RWPE1 (cell line): ENCODE data around the gene VLDLR.

Experiments
- CTCF ChIA-PET: fragments of 350-600 bp; sonication (Branson Sonifier 250); formaldehyde crosslinking; extraction: SDS; loops from one replicate; lab custom pipeline; 2021; lab: Yijun Ruan, JAX
- POLR2A ChIA-PET: fragments of 400-600 bp; formaldehyde crosslinking; extraction: SDS; loops from one replicate; lab custom pipeline; 2020; ENCODE audit warnings: antibody characterized with exemption; ENCODE audit not compliant: low non-redundant PET; lab: Yijun Ruan, JAX
- DNase-seq: peaks from one replicate; pipeline ENCODE4 v3.0.0; 2012; ENCODE audit warnings: low spot score
- H3K27ac ChIP-seq: fragments of 450-650 bp; 2 replicates; pipeline ENCODE4 v1.5.1; 2017
- TF ChIP-seq, protein P1 (sequence below): fragments of 450-650 bp; conservative IDR thresholded peaks from 2 replicates; pipeline ENCODE4 v1.5.1; 2017; ENCODE audit warnings: low read depth, mild to moderate bottlenecking

The VLDLR gene

DNA sequence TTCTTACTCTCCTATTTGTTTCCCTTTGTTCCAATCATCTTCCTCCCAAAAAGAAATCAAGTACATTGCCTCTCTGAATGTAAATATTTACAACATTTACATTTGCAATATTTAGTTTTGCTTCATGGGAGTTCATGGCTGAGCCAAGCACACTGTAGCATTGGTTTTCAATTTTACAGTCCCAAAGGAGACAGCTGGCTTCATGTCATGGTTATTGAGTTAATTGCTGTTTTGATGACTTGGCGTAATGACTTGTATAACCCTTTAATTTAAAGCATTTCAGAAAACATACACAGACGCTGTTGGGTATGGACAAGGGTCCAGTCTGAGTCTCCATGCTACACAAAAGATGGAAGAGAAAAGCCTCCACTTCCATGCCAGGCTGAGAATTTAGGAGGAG, 25.6 kb upstream of the VLDLR start:
- POLR2A ChIA-PET, result no interaction called here
- TF ChIP-seq, protein P1, sequence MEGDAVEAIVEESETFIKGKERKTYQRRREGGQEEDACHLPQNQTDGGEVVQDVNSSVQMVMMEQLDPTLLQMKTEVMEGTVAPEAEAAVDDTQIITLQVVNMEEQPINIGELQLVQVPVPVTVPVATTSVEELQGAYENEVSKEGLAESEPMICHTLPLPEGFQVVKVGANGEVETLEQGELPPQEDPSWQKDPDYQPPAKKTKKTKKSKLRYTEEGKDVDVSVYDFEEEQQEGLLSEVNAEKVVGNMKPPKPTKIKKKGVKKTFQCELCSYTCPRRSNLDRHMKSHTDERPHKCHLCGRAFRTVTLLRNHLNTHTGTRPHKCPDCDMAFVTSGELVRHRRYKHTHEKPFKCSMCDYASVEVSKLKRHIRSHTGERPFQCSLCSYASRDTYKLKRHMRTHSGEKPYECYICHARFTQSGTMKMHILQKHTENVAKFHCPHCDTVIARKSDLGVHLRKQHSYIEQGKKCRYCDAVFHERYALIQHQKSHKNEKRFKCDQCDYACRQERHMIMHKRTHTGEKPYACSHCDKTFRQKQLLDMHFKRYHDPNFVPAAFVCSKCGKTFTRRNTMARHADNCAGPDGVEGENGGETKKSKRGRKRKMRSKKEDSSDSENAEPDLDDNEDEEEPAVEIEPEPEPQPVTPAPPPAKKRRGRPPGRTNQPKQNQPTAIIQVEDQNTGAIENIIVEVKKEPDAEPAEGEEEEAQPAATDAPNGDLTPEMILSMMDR, result no peak
- CTCF ChIA-PET, result no interaction called here
- no peak for DNase-seq
- H3K27ac ChIP-seq, result no peak overlapping the region

DNA sequence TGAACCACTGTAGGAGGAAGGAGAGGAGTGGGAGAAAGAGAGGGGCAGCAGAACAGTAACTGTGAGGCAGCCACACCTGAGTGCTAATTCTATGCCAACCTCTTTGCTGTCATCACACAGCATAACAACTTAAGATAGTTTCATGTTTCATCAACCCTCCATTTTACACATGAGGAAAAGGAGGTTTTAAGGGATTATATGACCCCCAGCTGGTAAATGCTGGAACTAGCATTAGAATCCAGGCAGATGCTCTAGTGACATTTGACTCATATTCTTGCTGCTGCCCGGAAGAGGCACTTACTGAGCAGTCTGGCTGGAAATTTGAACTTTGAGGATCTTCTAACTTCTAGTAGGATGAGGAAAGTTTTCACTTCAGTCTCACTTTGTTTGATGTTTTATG, 24.1 kb upstream of the VLDLR start:
- ChIA-PET CTCF (no interaction called here), POLR2A (no interaction called here)
- H3K27ac ChIP-seq, result no peak overlapping the region
- TF ChIP-seq, protein P1, result no peak
- no peak for DNase-seq

DNA sequence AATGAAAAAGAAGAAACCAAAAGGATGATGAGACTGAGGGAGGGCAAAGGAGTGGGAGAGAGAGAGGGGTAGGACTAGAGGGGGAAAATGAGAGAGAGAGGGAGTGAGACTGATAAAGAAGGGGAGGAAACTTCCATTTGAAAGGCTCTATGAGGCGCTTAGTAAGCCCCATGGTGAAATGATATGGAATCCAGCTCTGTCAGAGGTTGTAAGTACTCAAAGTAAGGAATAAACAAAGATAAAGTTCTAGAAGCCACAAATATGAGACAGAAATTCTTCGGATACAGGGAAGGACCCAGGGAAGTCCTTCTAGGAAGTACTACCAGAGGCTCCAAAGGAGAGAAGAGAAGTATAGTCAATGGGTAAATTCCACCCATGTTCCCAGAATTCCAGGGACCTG, 21.7 kb upstream of the VLDLR start:
- H3K27ac ChIP-seq, result no peak overlapping the region
- TF ChIP-seq, protein P1, result no peak
- ChIA-PET POLR2A (no interaction called here), CTCF (no interaction called here)
- no peak for DNase-seq

DNA sequence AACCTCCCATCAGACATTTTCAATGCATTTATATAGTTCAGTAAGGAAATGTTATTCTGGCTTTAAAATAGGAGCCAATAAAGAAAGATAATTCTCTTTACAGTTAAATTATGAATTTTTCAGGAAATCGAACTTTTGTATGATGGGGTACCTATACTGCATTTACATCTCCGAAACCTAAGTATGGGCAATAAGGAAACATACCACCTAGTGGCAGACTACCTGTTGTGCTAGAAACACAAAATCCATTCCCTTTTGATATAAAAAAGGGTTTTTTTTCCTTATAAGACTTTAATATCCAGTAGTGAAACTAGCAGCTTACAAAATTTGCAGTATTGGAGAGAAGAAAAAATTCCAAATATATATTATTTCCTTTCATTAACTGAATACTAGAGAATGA, 21.3 kb upstream of the VLDLR start:
- TF ChIP-seq, protein P1, result no peak
- no peak for DNase-seq
- ChIA-PET POLR2A (no interaction called here), CTCF (no interaction called here)
- no peak overlapping the region for H3K27ac ChIP-seq

DNA sequence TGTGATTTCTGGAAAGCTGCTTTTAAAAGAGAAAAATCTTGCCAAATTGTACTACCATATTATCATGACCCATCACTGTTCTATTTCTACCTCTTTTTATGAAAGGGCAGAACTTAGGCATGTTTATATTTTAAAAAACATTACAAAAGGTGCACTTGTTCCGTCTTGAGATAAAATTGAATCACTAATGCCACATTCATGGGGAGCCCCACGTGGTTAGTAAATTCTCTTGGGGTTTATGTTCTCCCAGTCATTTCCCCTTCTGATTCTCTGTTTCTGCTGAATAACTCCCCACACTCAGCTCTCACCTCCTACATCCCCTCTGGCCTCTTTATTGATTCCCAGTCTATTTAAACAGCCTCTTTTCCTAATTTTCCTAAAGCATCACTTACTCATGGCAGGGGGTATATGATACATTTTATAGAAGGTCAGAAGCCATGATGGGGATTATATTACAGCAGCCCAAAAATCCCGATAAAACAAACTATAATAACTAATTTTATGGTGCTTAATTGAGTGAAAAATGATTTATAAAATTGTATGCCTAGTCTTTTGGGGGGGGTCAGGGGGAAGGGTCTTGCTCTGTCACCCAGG, 19.7 kb upstream of the VLDLR start:
- no peak for DNase-seq
- CTCF ChIA-PET, result interaction anchor here (0.5 kb wide), 1 partner anchor 156 kb away, joined by 3 read pairs; no protein-coding TSS in a partner anchor
- POLR2A ChIA-PET, result no interaction called here
- TF ChIP-seq, protein P1, result no peak
- H3K27ac ChIP-seq, result no peak overlapping the region

DNA sequence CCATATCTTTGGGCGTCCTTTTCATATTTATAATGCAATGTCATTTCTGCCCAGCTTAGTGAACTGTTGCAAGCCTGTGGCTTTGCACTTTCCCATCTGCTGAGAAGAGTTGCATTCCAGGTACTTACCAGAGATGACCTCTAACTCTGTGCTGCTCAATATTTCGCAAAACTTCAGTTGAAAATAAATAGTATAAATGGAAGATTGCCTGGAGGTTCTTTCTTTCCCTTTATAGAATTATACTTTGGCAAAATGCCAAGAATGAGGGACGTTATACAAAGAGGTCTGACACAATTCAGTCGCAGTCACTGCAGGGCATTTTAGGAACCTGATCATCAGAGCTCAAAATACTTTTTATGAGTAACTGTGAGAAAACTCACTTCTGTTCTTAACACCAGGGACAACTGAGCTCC, 18.9 kb upstream of the VLDLR start:
- POLR2A ChIA-PET, result no interaction called here
- TF ChIP-seq, protein P1, result no peak
- no peak for DNase-seq
- CTCF ChIA-PET, result no interaction called here
- no peak overlapping the region for H3K27ac ChIP-seq
